Activated CD8-positive, alpha-beta T cell treated with anti-CD3 and anti-CD28 coated beads, Interleukin-2, amount 10 ng/mL, durations not matched to agents 7 days and 5 days (primary cell): ENCODE measurements around the gene CHRNA5. TPM values are rescaled to one million over a fixed set of nuclear protein-coding genes. Genes with fewer than 3 reads are reported as not detected.

Source experiments
- ATAC-seq: fragments of 150-1000 bp; cut with Tn5 transposase; one replicate; pipeline ENCODE4 v1.10.0; 2021; ENCODE audit warnings: moderate library complexity
- CTCF ChIA-PET: fragments of 350-600 bp; sonication (Branson Sonifier 250); formaldehyde crosslinking; loops from one replicate; lab custom pipeline; 2021; ENCODE audit warnings: antibody characterized with exemption; lab: Charles Lee
- POLR2A ChIA-PET: fragments of 350-600 bp; sonication (Branson Sonifier 250); formaldehyde crosslinking; loops from one replicate; lab custom pipeline; 2021; ENCODE audit warnings: antibody characterized with exemption; lab: Charles Lee
- DNase-seq: peaks from one replicate; pipeline ENCODE4 v3.0.0-alpha.2; 2020
- H3K27ac Mint-ChIP-seq: one replicate; pipeline ENCODE4 v1.8.0; 2021; ENCODE audit warnings: mild to moderate bottlenecking, mixed read lengths
- H3K27me3 Mint-ChIP-seq: one replicate; pipeline ENCODE4 v1.8.0; 2021; ENCODE audit warnings: low read depth, mixed read lengths
- H3K36me3 Mint-ChIP-seq: one replicate; pipeline ENCODE4 v1.8.0; 2021; ENCODE audit warnings: low read depth, mixed read lengths
- H3K4me1 Mint-ChIP-seq: one replicate; pipeline ENCODE4 v1.8.0; 2021; ENCODE audit warnings: low read depth, mixed read lengths
- H3K4me3 Mint-ChIP-seq: one replicate; pipeline ENCODE4 v1.8.0; 2021; ENCODE audit warnings: mild to moderate bottlenecking, mixed read lengths
- H3K9me3 Mint-ChIP-seq: one replicate; pipeline ENCODE4 v1.8.0; 2022; ENCODE audit warnings: mixed read lengths; ENCODE audit not compliant: insufficient read depth
- total RNA-seq, 2 experiments: library from RNA; stranded (reverse); gene quantifications; one replicate each; pipeline ENCODE4 v1.2.3, GENCODE V29; 2021

The CHRNA5 gene
- total RNA-seq, 2 experiments from 2014 or later: 2.1 to 2.7 TPM

DNA sequence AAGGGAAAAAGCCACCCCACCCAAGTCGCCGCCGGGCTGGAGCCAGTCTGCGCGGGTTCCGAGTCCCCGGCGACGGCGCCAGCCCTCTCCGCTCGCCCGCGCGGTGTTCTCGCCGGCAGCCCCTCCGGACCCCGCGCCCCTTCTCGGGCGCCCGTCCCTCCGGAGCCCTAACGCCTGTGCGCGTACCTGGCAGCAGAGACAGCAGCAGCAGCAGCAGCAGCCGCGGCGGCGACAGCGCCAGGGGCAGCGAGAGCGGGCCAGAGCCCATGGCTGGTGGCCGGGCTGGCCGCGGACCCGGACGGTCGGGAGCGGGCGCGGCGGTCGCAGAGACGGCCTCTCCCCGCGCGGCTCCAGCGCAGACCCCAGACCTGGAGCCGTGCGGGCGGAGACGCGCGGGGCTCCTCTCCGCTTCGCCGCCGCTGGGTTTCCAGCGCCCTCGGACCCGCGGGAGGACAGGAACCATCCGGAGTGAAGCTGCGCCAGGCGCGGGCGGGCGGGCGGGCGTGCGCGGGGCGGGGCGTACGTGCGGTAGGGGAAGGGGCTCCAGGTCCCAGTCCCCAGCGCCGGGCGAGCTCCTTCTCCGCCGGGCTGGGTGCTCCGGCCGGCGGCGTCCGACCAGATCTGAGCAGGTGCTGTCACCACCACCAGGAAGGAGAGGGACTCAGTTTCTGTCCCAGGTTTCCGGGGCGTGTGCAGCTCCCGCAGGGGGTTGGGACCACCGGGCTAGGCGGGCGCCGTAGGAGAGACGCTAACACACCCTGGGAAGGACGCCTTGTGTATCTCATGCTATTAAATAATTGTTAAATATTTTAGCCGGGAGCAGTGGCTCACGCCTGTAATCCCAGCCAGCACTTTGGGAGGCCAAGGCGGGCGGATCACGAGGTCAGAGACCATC is 55.5 kb downstream of the CHRNA5 start, which contains the start of gene CHRNA3:
Gene CHRNA3, minus strand, starts transcription at position 470 of the 895 bp plus-strand sequence. Its CDS starts 202 bp downstream, at position 268.
- peaks cover 22% of the 10 kb centered on the region for H3K4me1 Mint-ChIP-seq
- H3K36me3 Mint-ChIP-seq: no peaks in the 10 kb centered on the region
- peaks cover 43% of the 10 kb centered on the region for H3K27me3 Mint-ChIP-seq
- no peak within 1 kb of the TSS for H3K27ac Mint-ChIP-seq
- ChIA-PET CTCF (interaction anchor here (1.0 to 1.4 kb wide), 2 partner anchors 89 to 130 kb away, joined by 3 to 4 read pairs; no protein-coding TSS in a partner anchor), POLR2A (no interaction called here)
- ATAC-seq (peak; percentile 32), DNase-seq (no peak)
- H3K9me3 Mint-ChIP-seq: no peaks in the 10 kb centered on the region
- no peak within 1 kb of the TSS for H3K4me3 Mint-ChIP-seq

DNA sequence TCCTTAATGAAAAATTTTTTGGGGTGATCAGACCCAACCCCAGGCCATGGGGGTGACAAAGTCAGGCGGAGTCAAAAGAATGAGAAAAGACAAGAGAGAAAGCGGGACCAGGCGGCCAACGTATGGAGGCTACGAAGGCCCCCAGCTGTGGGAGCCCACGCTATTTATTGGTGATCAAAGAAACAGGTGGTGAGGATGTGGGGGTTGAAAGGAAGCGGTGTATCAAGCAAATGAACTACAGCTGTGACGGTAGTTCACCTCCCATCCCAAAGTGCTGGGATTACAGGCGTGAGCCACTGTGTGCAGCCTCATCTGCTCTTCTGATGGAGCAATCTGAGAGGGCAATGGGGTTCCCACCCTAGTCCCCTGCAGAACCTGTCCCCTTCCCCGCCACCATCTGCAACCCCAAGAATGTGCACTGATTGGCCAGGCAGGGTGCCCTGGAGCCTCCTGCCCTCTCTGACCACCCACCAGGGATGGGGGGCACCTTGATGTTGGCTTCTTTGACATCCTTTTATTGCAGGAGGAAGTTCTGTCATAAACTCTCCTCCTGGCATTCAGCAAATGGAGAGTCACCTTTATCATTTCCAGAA is 56.6 kb downstream of the CHRNA5 start:
- Mint-ChIP-seq H3K4me3 (no peak overlapping the region), H3K9me3 (no peaks in the 10 kb centered on the region), H3K27ac (no peak overlapping the region), H3K27me3 (peaks cover 45% of the 10 kb centered on the region), H3K4me1 (peaks cover 22% of the 10 kb centered on the region), H3K36me3 (no peaks in the 10 kb centered on the region)
- DNase-seq: no peak
- POLR2A ChIA-PET: no interaction called here
- CTCF ChIA-PET: interaction anchor here (1.0 to 1.4 kb wide), 2 partner anchors 88 to 129 kb away, joined by 3 to 4 read pairs; no protein-coding TSS in a partner anchor
- ATAC-seq: no peak

DNA sequence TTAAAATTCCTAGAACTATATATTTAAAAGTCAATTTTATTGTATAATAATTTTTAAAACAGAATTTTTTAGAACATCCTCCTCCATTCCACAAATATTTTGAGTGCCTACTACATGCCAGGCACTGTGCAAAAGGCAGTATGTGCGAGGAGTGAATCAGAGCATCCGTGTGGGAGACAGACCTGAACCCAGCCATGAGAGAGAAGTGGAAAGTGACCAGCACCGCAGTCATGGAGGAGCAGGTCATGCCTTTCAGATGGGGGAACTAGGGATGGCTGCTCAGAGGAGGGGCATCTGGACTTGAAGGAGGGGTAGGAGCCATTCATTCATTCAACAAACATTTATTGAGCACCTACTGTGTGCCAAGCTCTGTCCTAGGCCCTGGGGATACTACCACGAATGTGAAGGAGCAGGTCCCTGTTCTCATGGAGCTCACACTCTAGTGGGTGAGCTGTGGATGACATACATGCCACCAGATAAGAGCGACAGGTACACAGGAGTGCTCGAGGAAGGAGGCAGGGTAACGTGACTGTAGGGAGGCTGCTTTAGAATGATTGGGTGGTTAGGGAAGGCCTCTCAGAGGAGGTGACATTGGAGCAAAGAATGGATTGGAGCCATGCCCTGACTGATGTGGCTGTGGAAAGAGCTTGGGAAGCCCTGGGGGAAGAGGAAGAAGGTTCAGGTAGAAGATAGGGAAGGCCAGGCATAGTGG is 58.6 kb downstream of the CHRNA5 start:
- Mint-ChIP-seq H3K9me3 (no peaks in the 10 kb centered on the region), H3K4me1 (peaks cover 18% of the 10 kb centered on the region), H3K4me3 (no peak overlapping the region), H3K36me3 (no peaks in the 10 kb centered on the region), H3K27me3 (peaks cover 39% of the 10 kb centered on the region), H3K27ac (no peak overlapping the region)
- DNase-seq (no peak), ATAC-seq (no peak)
- ChIA-PET CTCF (no interaction called here), POLR2A (interaction anchor here (0.7 kb wide), 1 partner anchor 699 kb away, joined by 4 read pairs; no protein-coding TSS in a partner anchor)

DNA sequence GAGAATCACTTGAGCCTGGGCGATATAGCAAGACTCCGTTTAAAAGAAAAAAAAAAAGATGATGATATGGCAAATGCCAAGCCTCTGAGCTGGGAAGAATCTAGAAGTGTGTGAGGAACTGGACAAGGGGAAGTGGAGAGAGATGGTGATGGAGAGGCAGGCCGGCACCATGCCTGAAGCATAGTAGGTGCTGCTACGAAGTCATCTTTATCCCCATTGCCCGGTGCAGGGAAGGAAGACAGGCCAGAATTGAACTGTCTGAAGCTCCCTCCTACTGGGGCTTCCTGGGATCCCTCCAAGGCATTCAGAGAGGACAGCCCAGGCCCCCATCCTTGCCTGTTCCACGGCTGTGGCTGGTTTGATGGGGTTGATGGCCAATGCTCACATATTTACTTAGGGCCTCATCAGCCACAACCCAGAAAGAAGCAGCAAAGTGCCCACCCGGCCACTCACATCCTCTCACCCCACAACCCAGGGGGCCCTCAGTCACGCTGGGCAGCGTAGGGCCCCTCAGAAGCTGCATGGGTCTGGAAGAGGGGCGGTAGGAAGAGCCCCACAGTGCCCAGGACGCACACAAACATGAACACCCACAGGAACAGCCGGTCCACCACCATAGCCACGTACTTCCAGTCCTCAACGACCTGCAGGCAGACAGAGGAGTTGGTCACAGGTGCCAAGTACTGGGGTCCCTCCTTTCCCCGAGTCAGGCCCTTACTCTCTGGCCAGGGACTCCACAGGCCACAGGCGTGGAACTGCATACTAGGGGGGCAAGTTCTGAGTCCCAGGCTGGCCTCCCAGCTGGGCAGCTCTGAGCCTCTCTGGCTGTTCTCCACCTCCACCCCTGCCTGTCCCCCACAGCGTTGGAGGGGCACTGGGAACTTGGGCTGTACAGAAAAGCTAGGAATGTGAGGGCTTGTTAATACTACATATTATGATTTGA is 59.6 kb downstream of the CHRNA5 start:
- CTCF ChIA-PET: no interaction called here
- peaks cover 29% of the 10 kb centered on the region for H3K27me3 Mint-ChIP-seq
- ATAC-seq: no peak

DNA sequence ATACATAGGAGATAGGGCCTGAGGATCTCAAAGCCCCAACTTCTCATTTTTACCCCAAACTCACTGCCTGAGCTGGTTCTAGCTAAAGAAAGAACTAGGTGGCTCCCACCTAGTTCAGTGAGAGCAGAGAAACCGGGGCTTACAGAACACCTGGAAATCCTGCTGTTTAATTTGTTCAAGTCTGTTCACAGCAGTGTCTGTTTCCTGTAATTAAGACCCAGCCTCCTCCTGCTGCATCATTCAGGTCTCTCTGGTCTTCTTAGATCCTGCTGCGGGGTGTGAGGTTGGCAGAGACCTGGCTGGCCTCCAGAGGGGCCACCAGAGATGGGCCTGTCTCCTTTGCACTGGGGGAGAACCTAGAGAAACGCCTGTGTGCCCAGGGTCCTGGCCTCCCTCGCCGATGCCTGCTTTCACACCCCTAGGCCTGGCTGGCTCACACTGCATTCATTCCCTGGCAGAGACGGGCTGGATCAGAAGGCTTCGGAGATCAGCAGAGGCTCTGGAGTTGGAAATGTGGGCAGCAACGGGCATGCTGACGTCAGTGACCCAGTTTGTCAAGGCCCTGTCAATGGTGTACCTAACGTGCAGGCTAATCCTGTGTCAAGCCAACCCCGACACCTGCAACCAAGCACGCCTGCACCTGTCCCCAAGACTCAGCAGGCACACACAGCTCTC is 60.4 kb downstream of the CHRNA5 start:
- Mint-ChIP-seq H3K4me3 (no peak overlapping the region), H3K4me1 (peaks cover 11% of the 10 kb centered on the region), H3K27me3 (peaks cover 26% of the 10 kb centered on the region), H3K36me3 (no peaks in the 10 kb centered on the region), H3K27ac (no peak overlapping the region), H3K9me3 (no peaks in the 10 kb centered on the region)
- ChIA-PET CTCF (no interaction called here), POLR2A (no interaction called here)
- no peak for ATAC-seq
- DNase-seq: no peak

More for the DNA sequence above, 59.6 kb downstream of the CHRNA5 start:
- DNase-seq: no peak
- no peak overlapping the region for H3K4me3 Mint-ChIP-seq
- peaks cover 13% of the 10 kb centered on the region for H3K4me1 Mint-ChIP-seq
- H3K9me3 Mint-ChIP-seq: no peaks in the 10 kb centered on the region
- H3K27ac Mint-ChIP-seq: no peak overlapping the region
- POLR2A ChIA-PET: interaction anchor here (0.7 kb wide), 1 partner anchor 700 kb away, joined by 4 read pairs; no protein-coding TSS in a partner anchor
- H3K36me3 Mint-ChIP-seq: no peaks in the 10 kb centered on the region

DNA sequence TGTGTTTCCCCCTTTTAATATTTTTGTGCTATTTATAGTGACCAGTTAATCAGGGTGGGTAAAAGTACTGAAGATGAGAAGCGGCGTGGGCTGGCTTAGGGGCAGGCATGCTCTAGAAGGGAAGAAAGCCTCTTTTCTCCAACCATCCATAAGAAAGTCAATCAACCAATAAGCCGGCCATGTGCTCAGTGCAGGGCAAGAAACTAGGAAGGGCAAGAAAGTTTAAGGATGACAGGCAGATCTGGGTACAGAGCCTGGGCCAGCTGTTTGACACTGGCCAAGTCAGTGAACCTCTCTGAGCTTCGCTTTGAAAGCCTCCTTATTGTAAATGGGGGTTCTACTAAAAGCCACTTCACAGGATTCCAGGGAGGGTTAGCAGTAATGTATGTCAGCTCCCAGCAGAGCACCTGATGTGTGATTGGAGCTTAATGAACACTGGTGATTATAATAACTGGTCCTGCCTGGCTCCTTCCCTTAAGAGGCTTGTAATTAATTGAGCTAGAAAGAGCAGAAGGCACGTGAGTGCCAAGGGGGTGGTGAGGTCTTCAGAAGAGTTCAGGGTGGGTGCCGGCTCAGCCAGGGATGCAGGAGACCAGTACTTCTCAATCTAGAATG is 61.2 kb downstream of the CHRNA5 start:
- Mint-ChIP-seq H3K4me1 (peaks cover 7% of the 10 kb centered on the region), H3K27ac (no peak overlapping the region), H3K36me3 (no peaks in the 10 kb centered on the region), H3K4me3 (no peak overlapping the region), H3K9me3 (no peaks in the 10 kb centered on the region), H3K27me3 (peaks cover 21% of the 10 kb centered on the region)
- no peak for ATAC-seq
- DNase-seq: no peak
- ChIA-PET CTCF (no interaction called here), POLR2A (no interaction called here)

DNA sequence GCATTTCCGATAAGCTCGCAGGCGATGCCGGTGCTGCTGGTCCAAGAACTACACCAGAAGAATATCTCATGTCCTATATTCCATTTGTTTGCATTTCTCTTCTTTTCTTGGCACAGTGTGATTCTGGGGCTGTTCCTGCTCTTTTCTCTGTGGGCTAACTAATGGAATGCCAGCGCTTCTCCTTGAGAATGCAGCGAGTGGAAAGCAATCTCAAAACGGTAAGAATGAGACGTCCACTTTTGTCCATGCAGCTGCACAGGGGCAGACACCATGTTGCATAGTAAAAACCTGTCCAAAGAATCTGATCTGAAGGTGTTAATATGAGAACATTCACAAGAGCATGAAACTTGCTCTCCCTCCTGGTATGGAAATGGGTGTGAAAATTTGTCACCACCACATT is 62.0 kb downstream of the CHRNA5 start:
- no peaks in the 10 kb centered on the region for H3K4me1 Mint-ChIP-seq
- H3K27ac Mint-ChIP-seq: no peak overlapping the region
- H3K36me3 Mint-ChIP-seq: no peaks in the 10 kb centered on the region
- no peak for ATAC-seq
- DNase-seq: no peak
- no peaks in the 10 kb centered on the region for H3K9me3 Mint-ChIP-seq
- H3K4me3 Mint-ChIP-seq: no peak overlapping the region
- ChIA-PET CTCF (no interaction called here), POLR2A (no interaction called here)
- H3K27me3 Mint-ChIP-seq: peaks cover 15% of the 10 kb centered on the region

DNA sequence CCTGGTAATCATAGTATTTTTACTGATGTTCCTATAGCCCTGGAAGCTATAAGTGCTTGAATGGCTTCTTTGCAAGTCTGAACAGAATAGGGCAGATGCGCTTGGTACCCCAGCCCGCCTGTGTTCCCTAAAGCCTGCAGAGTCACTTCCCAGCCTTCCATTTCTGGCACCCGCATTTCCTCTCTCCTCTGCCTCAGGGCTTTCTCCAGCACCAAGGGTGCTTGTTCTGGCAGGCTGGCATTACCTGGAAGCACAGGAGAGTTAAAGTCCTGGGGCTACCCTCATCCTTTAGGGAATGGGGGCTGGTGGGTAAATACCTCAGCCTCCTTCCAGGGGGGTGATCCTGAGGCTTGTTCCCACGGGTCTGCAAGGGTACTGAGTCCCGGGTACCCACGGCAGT is 62.9 kb downstream of the CHRNA5 start:
- Mint-ChIP-seq H3K9me3 (no peaks in the 10 kb centered on the region), H3K36me3 (no peaks in the 10 kb centered on the region), H3K27ac (no peak overlapping the region), H3K27me3 (peaks cover 13% of the 10 kb centered on the region), H3K4me1 (no peaks in the 10 kb centered on the region), H3K4me3 (no peak overlapping the region)
- ATAC-seq: no peak
- CTCF ChIA-PET: no interaction called here
- POLR2A ChIA-PET: no interaction called here
- DNase-seq: no peak

DNA sequence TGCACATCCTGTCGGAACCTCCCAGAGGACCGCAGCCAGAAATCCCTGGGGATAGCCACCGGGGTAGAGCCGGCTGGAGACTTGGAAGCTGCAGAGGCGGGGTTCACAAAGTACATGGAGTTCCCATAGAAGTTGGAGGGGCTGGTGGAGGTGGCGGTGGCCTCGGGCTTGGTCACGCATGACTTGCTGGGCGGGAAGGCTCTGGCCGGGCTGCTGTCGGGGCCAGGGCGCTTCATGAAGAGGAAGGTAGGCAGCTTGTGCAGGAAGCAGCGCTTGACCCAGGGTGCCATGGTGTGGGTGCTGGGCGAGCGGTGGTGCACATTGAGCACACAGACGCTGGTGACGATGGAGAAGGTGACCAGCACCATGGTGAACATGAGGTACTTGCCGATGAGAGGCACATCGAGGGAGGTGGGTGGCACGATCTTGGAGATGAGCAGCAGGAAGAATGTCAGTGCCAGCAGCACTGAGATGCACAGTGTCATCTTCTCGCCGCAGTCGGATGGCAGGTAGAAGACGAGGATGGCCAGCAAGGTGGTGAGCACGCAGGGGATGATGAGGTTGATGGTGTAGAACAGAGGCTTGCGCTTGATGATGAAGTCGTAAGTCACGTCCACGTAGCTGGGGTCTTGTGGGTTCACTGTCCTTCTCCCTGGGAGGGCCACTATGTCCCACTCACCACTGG is 63.9 kb downstream of the CHRNA5 start:
- Mint-ChIP-seq H3K4me3 (no peak overlapping the region), H3K27ac (no peak overlapping the region), H3K4me1 (no peaks in the 10 kb centered on the region), H3K36me3 (no peaks in the 10 kb centered on the region), H3K9me3 (no peaks in the 10 kb centered on the region), H3K27me3 (peaks cover 11% of the 10 kb centered on the region)
- CTCF ChIA-PET: no interaction called here
- POLR2A ChIA-PET: no interaction called here
- DNase-seq: no peak
- ATAC-seq: no peak

DNA sequence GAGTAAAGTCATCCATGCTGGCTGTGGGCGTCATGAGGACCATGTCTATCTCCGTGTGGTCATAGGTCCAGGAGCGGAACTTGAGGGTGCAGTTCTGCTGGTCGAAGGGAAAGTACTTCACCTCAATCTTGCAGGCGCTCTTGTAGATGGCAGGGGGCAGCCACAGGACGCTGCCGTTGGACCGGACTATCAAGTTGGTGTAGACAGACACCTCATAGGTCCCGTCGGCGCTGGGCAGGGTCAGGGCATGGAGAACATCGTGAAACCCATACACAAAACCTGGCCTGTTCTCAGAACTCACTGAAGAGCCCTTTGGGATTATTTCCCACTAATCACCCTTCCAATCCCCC is 64.4 kb downstream of the CHRNA5 start:
- Mint-ChIP-seq H3K36me3 (no peaks in the 10 kb centered on the region), H3K27me3 (peaks cover 10% of the 10 kb centered on the region), H3K9me3 (no peaks in the 10 kb centered on the region), H3K27ac (no peak overlapping the region), H3K4me3 (no peak overlapping the region), H3K4me1 (no peaks in the 10 kb centered on the region)
- CTCF ChIA-PET: interaction anchor here (1.0 kb wide), 1 partner anchor 11 kb away, joined by 4 read pairs; no protein-coding TSS in a partner anchor
- no peak for ATAC-seq
- DNase-seq: no peak
- POLR2A ChIA-PET: no interaction called here
